Parathyroid adenoma (tissue), 2 donors: ENCODE measurements around the gene PLCD3.

ENCODE experiments used
- H2AFZ ChIP-seq: fragments of 300-600 bp; sonication (generic); one replicate; pipeline ENCODE4 v1.7.0; 2017; ENCODE audit warnings: antibody characterized with exemption, mild to moderate bottlenecking
- H3K27ac ChIP-seq: fragments of 300-600 bp; sonication (generic); one replicate; pipeline ENCODE4 v1.7.0; 2017
- H3K27me3 ChIP-seq: fragments of 300-600 bp; sonication (generic); one replicate; pipeline ENCODE4 v1.7.0; 2017; ENCODE audit warnings: low read length; ENCODE audit not compliant: control insufficient read depth, insufficient read depth
- H3K36me3 ChIP-seq: fragments of 300-600 bp; sonication (generic); one replicate; pipeline ENCODE4 v1.7.0; 2017; ENCODE audit warnings: low read length; ENCODE audit not compliant: control insufficient read depth, insufficient read depth
- H3K4me1 ChIP-seq: fragments of 300-600 bp; sonication (generic); one replicate; pipeline ENCODE4 v1.7.0; 2017; ENCODE audit warnings: control low read depth
- H3K4me2 ChIP-seq: fragments of 300-600 bp; sonication (generic); one replicate; pipeline ENCODE4 v1.7.0; 2017; ENCODE audit warnings: low read length
- H3K4me3 ChIP-seq: fragments of 300-600 bp; sonication (generic); one replicate; pipeline ENCODE4 v1.7.0; 2017; ENCODE audit warnings: low read depth, low read length
- H3K79me2 ChIP-seq: fragments of 300-600 bp; sonication (generic); one replicate; pipeline ENCODE4 v1.7.0; 2017; ENCODE audit warnings: control low read depth
- H3K9ac ChIP-seq: fragments of 300-600 bp; sonication (generic); one replicate; pipeline ENCODE4 v1.7.0; 2017; ENCODE audit warnings: mild to moderate bottlenecking
- H3K9me3 ChIP-seq: fragments of 300-600 bp; sonication (generic); one replicate; pipeline ENCODE4 v1.7.0; 2017; ENCODE audit warnings: low read length; ENCODE audit not compliant: control insufficient read depth
- TF ChIP-seq, protein P1 (sequence below): fragments of 300-600 bp; sonication (generic); IDR thresholded peaks from one replicate; pipeline ENCODE4 v1.7.0; 2017; ENCODE audit warnings: antibody characterized with exemption, mild to moderate bottlenecking
- donor health status: primary hyperparathyroidism.

PLCD3 gene, protein sequence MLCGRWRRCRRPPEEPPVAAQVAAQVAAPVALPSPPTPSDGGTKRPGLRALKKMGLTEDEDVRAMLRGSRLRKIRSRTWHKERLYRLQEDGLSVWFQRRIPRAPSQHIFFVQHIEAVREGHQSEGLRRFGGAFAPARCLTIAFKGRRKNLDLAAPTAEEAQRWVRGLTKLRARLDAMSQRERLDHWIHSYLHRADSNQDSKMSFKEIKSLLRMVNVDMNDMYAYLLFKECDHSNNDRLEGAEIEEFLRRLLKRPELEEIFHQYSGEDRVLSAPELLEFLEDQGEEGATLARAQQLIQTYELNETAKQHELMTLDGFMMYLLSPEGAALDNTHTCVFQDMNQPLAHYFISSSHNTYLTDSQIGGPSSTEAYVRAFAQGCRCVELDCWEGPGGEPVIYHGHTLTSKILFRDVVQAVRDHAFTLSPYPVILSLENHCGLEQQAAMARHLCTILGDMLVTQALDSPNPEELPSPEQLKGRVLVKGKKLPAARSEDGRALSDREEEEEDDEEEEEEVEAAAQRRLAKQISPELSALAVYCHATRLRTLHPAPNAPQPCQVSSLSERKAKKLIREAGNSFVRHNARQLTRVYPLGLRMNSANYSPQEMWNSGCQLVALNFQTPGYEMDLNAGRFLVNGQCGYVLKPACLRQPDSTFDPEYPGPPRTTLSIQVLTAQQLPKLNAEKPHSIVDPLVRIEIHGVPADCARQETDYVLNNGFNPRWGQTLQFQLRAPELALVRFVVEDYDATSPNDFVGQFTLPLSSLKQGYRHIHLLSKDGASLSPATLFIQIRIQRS

DNA sequence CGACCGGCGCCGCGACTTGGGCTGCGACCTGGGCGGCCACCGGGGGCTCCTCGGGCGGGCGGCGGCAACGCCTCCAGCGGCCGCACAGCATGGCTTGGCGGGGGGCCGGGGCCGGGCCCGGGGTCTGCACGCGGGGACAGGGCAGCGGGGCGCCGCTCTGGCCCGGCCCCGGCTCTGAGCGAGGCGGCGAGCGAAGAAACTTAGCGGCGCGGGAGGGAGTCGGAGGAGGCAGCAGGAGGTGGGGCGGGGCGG, at the start of gene PLCD3:
Gene PLCD3, minus strand, starts transcription at position 196 of the 252 bp plus-strand sequence. Its CDS starts 105 bp downstream, at position 91.
- H3K27me3 ChIP-seq: no peaks in the 10 kb centered on the region
- peak within 1 kb of the TSS; percentile 100 for H3K4me2 ChIP-seq
- peaks cover 10% of the 10 kb centered on the region for H3K4me1 ChIP-seq
- peak within 1 kb of the TSS; percentile 71 for H3K9ac ChIP-seq
- H3K9me3 ChIP-seq: no peaks in the 10 kb centered on the region
- H2AFZ ChIP-seq: peak within 1 kb of the TSS; percentile 98
- H3K36me3 ChIP-seq: no peaks in the 10 kb centered on the region
- TF ChIP-seq, protein P1, sequence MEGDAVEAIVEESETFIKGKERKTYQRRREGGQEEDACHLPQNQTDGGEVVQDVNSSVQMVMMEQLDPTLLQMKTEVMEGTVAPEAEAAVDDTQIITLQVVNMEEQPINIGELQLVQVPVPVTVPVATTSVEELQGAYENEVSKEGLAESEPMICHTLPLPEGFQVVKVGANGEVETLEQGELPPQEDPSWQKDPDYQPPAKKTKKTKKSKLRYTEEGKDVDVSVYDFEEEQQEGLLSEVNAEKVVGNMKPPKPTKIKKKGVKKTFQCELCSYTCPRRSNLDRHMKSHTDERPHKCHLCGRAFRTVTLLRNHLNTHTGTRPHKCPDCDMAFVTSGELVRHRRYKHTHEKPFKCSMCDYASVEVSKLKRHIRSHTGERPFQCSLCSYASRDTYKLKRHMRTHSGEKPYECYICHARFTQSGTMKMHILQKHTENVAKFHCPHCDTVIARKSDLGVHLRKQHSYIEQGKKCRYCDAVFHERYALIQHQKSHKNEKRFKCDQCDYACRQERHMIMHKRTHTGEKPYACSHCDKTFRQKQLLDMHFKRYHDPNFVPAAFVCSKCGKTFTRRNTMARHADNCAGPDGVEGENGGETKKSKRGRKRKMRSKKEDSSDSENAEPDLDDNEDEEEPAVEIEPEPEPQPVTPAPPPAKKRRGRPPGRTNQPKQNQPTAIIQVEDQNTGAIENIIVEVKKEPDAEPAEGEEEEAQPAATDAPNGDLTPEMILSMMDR: no peak
- H3K79me2 ChIP-seq: no peaks in the 10 kb centered on the region
- peak within 1 kb of the TSS; percentile 96 for H3K27ac ChIP-seq
- peak within 1 kb of the TSS; percentile 91 for H3K4me3 ChIP-seq

DNA sequence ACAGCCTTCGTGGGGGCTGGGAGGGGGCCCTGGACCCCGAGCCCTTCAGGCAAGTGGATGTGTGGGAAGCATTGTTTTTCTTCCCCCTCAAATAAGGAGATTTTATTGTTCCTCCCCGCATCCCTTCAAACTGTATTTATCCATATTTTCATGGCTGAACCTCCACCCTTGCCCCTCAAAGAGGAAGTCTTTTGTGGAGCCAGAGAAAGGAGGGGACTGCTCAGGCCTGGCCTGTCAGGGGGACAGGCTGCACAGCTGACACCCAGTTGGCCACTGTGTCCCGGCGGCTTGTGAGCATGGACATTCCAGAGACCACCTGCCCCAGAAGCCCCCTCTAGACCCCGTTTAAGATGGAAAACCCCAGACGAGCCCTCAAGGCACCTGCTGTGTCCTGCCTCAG, 45.2 kb upstream of the PLCD3 start:
- H2AFZ ChIP-seq: no peak overlapping the region
- no peaks in the 10 kb centered on the region for H3K27me3 ChIP-seq
- TF ChIP-seq, protein P1: no peak
- no peaks in the 10 kb centered on the region for H3K36me3 ChIP-seq
- no peak overlapping the region for H3K4me2 ChIP-seq
- no peaks in the 10 kb centered on the region for H3K79me2 ChIP-seq
- H3K9ac ChIP-seq: no peak overlapping the region
- H3K4me3 ChIP-seq: no peak overlapping the region
- no peak overlapping the region for H3K27ac ChIP-seq
- H3K4me1 ChIP-seq: peaks cover 9% of the 10 kb centered on the region
- no peaks in the 10 kb centered on the region for H3K9me3 ChIP-seq

DNA sequence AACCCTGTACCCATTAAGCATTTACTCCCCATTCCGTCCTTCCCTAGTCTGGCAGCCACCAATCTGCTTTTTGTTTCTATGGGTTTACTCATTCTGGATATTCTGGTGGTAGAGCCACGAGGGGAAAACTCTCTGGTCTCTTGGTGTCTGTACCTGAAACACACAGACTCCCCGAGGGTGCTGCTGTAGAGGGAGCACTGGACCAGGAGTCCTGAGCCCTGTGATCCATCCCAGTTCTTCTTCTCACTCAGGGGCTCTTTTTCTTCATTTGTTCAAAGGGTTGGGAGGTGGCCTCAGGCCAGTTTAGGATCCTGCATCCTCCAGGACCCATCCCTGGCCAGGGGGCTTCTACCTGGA, 43.4 kb upstream of the PLCD3 start:
- no peak overlapping the region for H3K4me2 ChIP-seq
- no peaks in the 10 kb centered on the region for H3K27me3 ChIP-seq
- H3K4me1 ChIP-seq: peaks cover 26% of the 10 kb centered on the region
- TF ChIP-seq, protein P1: no peak
- H3K36me3 ChIP-seq: no peaks in the 10 kb centered on the region
- no peaks in the 10 kb centered on the region for H3K9me3 ChIP-seq
- no peak overlapping the region for H3K27ac ChIP-seq
- H3K79me2 ChIP-seq: no peaks in the 10 kb centered on the region
- H3K9ac ChIP-seq: no peak overlapping the region
- no peak overlapping the region for H3K4me3 ChIP-seq
- H2AFZ ChIP-seq: peak overlapping the region; percentile 57

DNA sequence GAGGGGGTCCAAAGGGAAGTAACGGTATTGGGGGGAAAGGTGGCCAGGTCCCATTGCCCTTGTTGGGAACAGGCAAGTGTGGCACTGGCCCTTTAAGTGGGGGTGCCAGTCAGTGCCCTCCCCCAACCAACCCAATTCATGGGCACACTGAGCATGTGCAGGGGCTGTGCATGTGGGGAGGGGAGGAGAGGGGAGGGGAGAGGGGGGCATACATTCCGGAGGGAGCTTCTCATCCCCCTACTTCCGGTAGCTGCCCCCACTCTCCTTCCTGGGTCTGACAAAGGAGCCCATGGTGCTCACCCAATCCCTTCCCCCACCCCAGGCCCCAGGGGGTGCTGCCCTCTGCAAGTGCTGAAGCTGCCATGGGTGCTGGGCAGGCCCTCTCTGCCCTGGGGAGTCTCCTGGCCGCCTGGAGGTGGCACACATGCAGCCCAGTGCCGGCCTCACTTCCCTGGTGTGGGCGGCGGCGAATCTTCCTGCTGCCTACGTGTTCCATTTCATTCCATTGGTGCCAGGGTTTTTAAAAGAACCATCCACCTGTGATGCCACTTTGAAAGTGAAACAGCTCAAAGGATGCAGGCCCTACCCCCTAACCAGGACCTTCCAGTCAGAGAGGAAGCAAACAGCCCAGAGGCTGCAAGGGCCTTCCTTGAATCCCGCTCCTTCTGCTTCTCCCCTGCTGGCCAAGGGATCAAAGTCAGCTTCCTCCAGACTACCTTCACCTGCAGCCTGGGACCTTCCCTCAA, 40.4 kb upstream of the PLCD3 start:
- Histone ChIP-seq H3K4me1 (peaks cover 28% of the 10 kb centered on the region), H3K9ac (peak overlapping the region; percentile 39), H3K79me2 (no peaks in the 10 kb centered on the region), H2AFZ (peak overlapping the region; percentile 71), H3K27ac (peak overlapping the region; percentile 92), H3K27me3 (no peaks in the 10 kb centered on the region), H3K9me3 (no peaks in the 10 kb centered on the region), H3K4me3 (peak overlapping the region; percentile 30), H3K36me3 (no peaks in the 10 kb centered on the region), H3K4me2 (peak overlapping the region; percentile 71)
- TF ChIP-seq, protein P1: peak; percentile 25
